Activated CD8-positive, alpha-beta T cell treated with anti-CD3 and anti-CD28 coated beads for 36 hours (primary cell): ENCODE results near the gene DPH6. TPM values are rescaled to one million over a fixed set of nuclear protein-coding genes. Genes with fewer than 3 reads are reported as not detected.

ENCODE experiments used
- ATAC-seq: fragments of 200-7000 bp; cut with Tn5 transposase; one replicate; pipeline ENCODE4 v1.10.0; 2021; ENCODE audit warnings: mild to moderate bottlenecking, moderate library complexity
- CTCF ChIA-PET: fragments of 350-600 bp; sonication (Branson Sonifier 250); formaldehyde crosslinking; loops from one replicate; lab custom pipeline; 2021; ENCODE audit warnings: antibody characterized with exemption; lab: Charles Lee
- POLR2A ChIA-PET: fragments of 350-600 bp; sonication (Branson Sonifier 250); formaldehyde crosslinking; loops from one replicate; lab custom pipeline; 2021; ENCODE audit warnings: antibody characterized with exemption; lab: Charles Lee
- DNase-seq: peaks from one replicate; pipeline ENCODE4 v3.0.0-alpha.2; 2020
- H3K27ac Mint-ChIP-seq: one replicate; pipeline ENCODE4 v1.8.0; 2021; ENCODE audit warnings: mild to moderate bottlenecking, mixed read lengths
- H3K27me3 Mint-ChIP-seq: one replicate; pipeline ENCODE4 v1.8.0; 2021; ENCODE audit warnings: mixed read lengths
- H3K36me3 Mint-ChIP-seq: one replicate; pipeline ENCODE4 v1.8.0; 2021; ENCODE audit warnings: low read depth, mixed read lengths
- H3K4me1 Mint-ChIP-seq: one replicate; pipeline ENCODE4 v1.8.0; 2021; ENCODE audit warnings: low read depth, mixed read lengths
- H3K4me3 Mint-ChIP-seq: one replicate; pipeline ENCODE4 v1.8.0; 2021; ENCODE audit warnings: mild to moderate bottlenecking, moderate library complexity, mixed read lengths
- H3K9me3 Mint-ChIP-seq: one replicate; pipeline ENCODE4 v1.8.0; 2021; ENCODE audit warnings: mixed read lengths
- intact Hi-C: fragments of 100-400 bp; cut with micrococcal nuclease; formaldehyde crosslinking; loops from one replicate; pipeline ENCODE4 v1.10.0; 2022
- total RNA-seq, 2 experiments: library from RNA; stranded (reverse); gene quantifications; one replicate each; pipeline ENCODE4 v1.2.3, GENCODE V29; 2021
- TF ChIP-seq, protein P1 (sequence below): fragments of 200-600 bp; IDR thresholded peaks from one replicate; pipeline ENCODE4 v1.8.0; 2022; ENCODE audit warnings: antibody characterized with exemption, mild to moderate bottlenecking

Gene DPH6
- total RNA-seq, 2 experiments from 2014 or later: 12.0 to 12.9 TPM

DNA sequence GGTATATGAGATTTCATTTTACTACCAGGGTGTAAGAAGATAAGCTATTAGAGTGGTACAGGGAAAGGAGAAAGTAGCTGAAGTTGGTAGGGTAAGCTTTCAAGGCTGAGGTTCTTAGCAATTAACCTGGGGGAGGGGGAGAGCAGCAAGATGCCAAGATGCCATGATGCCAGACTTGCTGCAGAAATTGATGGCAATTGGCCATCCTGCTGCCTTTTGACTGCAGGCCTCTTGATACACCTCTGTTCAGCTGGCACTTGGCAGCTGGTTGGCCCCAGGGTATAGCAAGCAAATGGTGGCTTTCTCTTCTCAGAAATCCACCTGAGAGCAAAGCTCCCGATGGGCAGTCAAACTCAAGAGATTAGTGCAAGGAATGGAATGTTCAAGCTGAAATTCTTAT is 21.4 kb upstream of the DPH6 start:
- Mint-ChIP-seq H3K4me1 (no peaks in the 10 kb centered on the region), H3K4me3 (no peak overlapping the region), H3K9me3 (no peaks in the 10 kb centered on the region), H3K27ac (no peak overlapping the region), H3K27me3 (peaks cover 6% of the 10 kb centered on the region), H3K36me3 (no peaks in the 10 kb centered on the region)
- TF ChIP-seq, protein P1, sequence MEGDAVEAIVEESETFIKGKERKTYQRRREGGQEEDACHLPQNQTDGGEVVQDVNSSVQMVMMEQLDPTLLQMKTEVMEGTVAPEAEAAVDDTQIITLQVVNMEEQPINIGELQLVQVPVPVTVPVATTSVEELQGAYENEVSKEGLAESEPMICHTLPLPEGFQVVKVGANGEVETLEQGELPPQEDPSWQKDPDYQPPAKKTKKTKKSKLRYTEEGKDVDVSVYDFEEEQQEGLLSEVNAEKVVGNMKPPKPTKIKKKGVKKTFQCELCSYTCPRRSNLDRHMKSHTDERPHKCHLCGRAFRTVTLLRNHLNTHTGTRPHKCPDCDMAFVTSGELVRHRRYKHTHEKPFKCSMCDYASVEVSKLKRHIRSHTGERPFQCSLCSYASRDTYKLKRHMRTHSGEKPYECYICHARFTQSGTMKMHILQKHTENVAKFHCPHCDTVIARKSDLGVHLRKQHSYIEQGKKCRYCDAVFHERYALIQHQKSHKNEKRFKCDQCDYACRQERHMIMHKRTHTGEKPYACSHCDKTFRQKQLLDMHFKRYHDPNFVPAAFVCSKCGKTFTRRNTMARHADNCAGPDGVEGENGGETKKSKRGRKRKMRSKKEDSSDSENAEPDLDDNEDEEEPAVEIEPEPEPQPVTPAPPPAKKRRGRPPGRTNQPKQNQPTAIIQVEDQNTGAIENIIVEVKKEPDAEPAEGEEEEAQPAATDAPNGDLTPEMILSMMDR: no peak
- intact Hi-C loops: no loop called here
- DNase-seq (no peak), ATAC-seq (no peak)
- POLR2A ChIA-PET: no interaction called here
- CTCF ChIA-PET: no interaction called here

DNA sequence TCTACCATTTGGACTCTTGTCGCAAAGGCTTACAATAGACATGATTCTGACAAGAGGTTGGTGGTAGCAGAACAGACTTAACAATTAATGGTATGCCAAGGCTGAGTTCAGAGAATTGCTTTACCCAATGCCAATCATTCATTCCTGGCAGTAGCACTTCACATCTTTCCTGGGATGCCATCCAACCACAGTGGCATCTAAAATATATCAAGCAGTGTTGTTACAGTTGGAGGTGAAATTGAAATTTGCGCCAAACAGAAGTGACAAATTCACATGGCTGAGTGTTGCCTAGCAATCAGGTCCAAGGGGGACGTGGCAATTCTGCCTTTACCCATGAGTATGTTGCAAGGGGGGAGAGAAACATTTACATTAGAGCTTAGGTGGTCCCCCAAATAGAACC is 21.0 kb upstream of the DPH6 start:
- peaks cover 4% of the 10 kb centered on the region for H3K27me3 Mint-ChIP-seq
- intact Hi-C loops: no loop called here
- POLR2A ChIA-PET: no interaction called here
- no peaks in the 10 kb centered on the region for H3K4me1 Mint-ChIP-seq
- DNase-seq (no peak), ATAC-seq (no peak)
- H3K4me3 Mint-ChIP-seq: no peak overlapping the region
- no peaks in the 10 kb centered on the region for H3K36me3 Mint-ChIP-seq
- CTCF ChIA-PET: no interaction called here
- no peak overlapping the region for H3K27ac Mint-ChIP-seq
- H3K9me3 Mint-ChIP-seq: no peaks in the 10 kb centered on the region
- TF ChIP-seq, protein P1: no peak

DNA sequence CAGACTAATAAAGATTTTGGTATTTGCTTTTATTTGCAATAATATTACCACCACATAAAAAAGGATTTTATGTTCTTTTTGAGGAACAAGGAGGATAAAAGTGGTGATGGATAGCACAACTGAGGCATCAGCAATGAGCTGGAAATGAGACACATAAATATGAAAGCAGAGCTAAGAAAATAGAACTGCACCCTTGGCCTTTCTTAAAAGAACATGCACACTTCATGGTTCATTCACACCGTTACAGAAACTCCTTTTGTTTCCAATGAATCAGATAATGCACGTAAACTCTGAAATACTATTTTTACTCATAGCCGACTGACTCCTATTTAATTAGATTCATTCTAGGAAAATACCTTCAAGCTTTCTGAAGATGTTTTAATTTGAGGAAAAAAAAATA is 19.9 kb upstream of the DPH6 start:
- H3K27ac Mint-ChIP-seq: no peak overlapping the region
- peaks cover 3% of the 10 kb centered on the region for H3K27me3 Mint-ChIP-seq
- ATAC-seq (no peak), DNase-seq (no peak)
- TF ChIP-seq, protein P1: no peak
- intact Hi-C loops: no loop called here
- CTCF ChIA-PET: no interaction called here
- no peaks in the 10 kb centered on the region for H3K9me3 Mint-ChIP-seq
- POLR2A ChIA-PET: no interaction called here
- no peak overlapping the region for H3K4me3 Mint-ChIP-seq
- H3K36me3 Mint-ChIP-seq: no peaks in the 10 kb centered on the region
- H3K4me1 Mint-ChIP-seq: no peaks in the 10 kb centered on the region

DNA sequence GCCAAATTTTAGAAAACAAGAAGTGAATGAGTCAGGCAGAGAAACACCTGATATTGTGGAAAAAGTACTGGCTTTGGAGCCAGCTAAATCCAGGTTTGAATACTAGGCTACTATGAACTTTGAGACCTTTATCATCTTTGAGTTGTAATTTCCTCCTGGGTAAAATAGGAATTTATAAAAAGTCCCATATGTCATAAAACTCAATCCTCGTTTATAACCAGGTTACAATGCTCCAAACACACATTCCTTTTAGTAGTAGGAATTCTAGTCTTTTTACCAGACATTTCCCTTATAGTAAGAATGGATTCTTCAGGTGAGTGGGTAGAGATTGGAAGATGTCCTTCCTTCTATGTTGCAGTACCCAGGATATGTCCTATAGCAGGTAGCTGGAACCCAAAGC is 16.7 kb upstream of the DPH6 start:
- Mint-ChIP-seq H3K27me3 (no peaks in the 10 kb centered on the region), H3K4me3 (no peak overlapping the region), H3K4me1 (no peaks in the 10 kb centered on the region), H3K27ac (no peak overlapping the region), H3K36me3 (no peaks in the 10 kb centered on the region), H3K9me3 (no peaks in the 10 kb centered on the region)
- TF ChIP-seq, protein P1: no peak
- ATAC-seq: no peak
- intact Hi-C loops: no loop called here
- DNase-seq: no peak
- ChIA-PET POLR2A (no interaction called here), CTCF (no interaction called here)

DNA sequence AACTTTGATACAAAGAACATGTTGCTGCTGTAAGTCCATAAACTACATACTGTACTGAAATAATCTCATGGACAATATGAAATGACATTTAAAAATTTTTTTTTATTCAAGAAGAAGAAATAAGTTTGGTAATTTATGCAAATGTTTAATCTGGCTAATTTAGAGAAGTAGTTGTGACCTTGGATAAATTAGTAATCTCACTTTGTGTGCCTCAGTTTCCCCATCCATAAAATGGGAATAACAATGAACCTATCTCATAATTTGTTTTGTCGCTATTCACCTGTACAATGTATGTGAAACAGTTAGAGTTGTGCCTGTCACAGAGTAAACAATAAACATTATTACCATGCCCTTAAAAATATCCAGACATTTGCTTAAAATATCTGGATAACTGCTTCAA is 15.3 kb upstream of the DPH6 start:
- ChIA-PET CTCF (no interaction called here), POLR2A (no interaction called here)
- ATAC-seq: no peak
- TF ChIP-seq, protein P1: no peak
- no peak for DNase-seq
- H3K27me3 Mint-ChIP-seq: no peaks in the 10 kb centered on the region
- intact Hi-C loops: no loop called here
- no peaks in the 10 kb centered on the region for H3K36me3 Mint-ChIP-seq
- H3K4me1 Mint-ChIP-seq: peaks cover 2% of the 10 kb centered on the region
- no peak overlapping the region for H3K27ac Mint-ChIP-seq
- no peak overlapping the region for H3K4me3 Mint-ChIP-seq
- no peaks in the 10 kb centered on the region for H3K9me3 Mint-ChIP-seq
